HEK293T (cell line): Measurements from ENCODE around the gene TUBG2.

ENCODE experiments used
- ARNT ChIP-seq: fragments of 450-650 bp; IDR thresholded peaks from 2 replicates; pipeline ENCODE4 v1.6.1; 2017; ENCODE audit warnings: mild to moderate bottlenecking
- CTBP1 ChIP-seq: fragments of 450-650 bp; IDR thresholded peaks from 2 replicates; pipeline ENCODE4 v1.6.1; 2016; ENCODE audit warnings: borderline replicate concordance
- FOXA1 ChIP-seq: fragments of 450-650 bp; IDR thresholded peaks from 2 replicates; pipeline ENCODE4 v1.6.1; 2016; ENCODE audit warnings: mild to moderate bottlenecking
- FOXK2 ChIP-seq: fragments of 450-650 bp; IDR thresholded peaks from 2 replicates; pipeline ENCODE4 v1.6.1; 2016; ENCODE audit warnings: mild to moderate bottlenecking
- FOXM1 ChIP-seq: fragments of 450-650 bp; IDR thresholded peaks from 2 replicates; pipeline ENCODE4 v1.6.1; 2017; ENCODE audit warnings: mild to moderate bottlenecking, borderline replicate concordance
- HDGF ChIP-seq: fragments of 450-650 bp; IDR thresholded peaks from 2 replicates; pipeline ENCODE4 v1.6.1; 2017; ENCODE audit warnings: antibody characterized with exemption, borderline replicate concordance
- PKNOX1 ChIP-seq: fragments of 450-650 bp; IDR thresholded peaks from 2 replicates; pipeline ENCODE4 v1.6.1; 2016
- SP1 ChIP-seq: fragments of 450-650 bp; IDR thresholded peaks from 2 replicates; pipeline ENCODE4 v1.6.1; 2017
- SUZ12 ChIP-seq: fragments of 450-650 bp; IDR thresholded peaks from 2 replicates; pipeline ENCODE4 v1.6.1; 2016; ENCODE audit warnings: mild to moderate bottlenecking
- TARDBP ChIP-seq: fragments of 450-650 bp; IDR thresholded peaks from 2 replicates; pipeline ENCODE4 v1.6.1; 2016
- ZNF384 ChIP-seq: fragments of 450-650 bp; IDR thresholded peaks from 2 replicates; pipeline ENCODE4 v1.6.1; 2016

- TF ChIP-seq ARNT (no peak), SP1 (no peak), CTBP1 (no peak), FOXM1 (no peak), TARDBP (no peak), SUZ12 (no peak), ZNF384 (no peak), FOXK2 (no peak), HDGF (no peak), FOXA1 (no peak), PKNOX1 (no peak)
Measured at GRCh38 chr17:42612013-42612412, 47.1 kb upstream of the TUBG2 start.
